Smooth muscle cell (in vitro differentiated cells): ENCODE results near the gene POLRMT. TPM values are rescaled to one million over a fixed set of nuclear protein-coding genes. Genes with fewer than 3 reads are reported as not detected.

Experiments used
- DNase-seq: peaks from one replicate; lab custom pipeline; 2025; ENCODE audit not compliant: unreplicated experiment; lab: John Stamatoyannopoulos, UW
- H2AFZ ChIP-seq: fragments of 200-600 bp; sonication (generic); 2 replicates; pipeline ENCODE4 v1.6.0; 2016; ENCODE audit warnings: antibody characterized with exemption, low read depth, mild to moderate bottlenecking
- H3F3A ChIP-seq: fragments of 200-600 bp; sonication (generic); 2 replicates; pipeline ENCODE4 v1.6.0; 2017; ENCODE audit warnings: antibody characterized with exemption, low read depth
- H3K27ac ChIP-seq: fragments of 200-600 bp; sonication (generic); 2 replicates; pipeline ENCODE4 v1.5.1; 2016; ENCODE audit warnings: low read depth, mild to moderate bottlenecking
- H3K27me3 ChIP-seq: fragments of 200-600 bp; sonication (generic); 2 replicates; pipeline ENCODE4 v1.6.1; 2016; ENCODE audit warnings: low read depth, mild to moderate bottlenecking
- H3K36me3 ChIP-seq: fragments of 200-600 bp; sonication (generic); 2 replicates; pipeline ENCODE4 v1.5.1; 2016; ENCODE audit warnings: low read depth
- H3K4me1 ChIP-seq: fragments of 200-600 bp; sonication (generic); 2 replicates; pipeline ENCODE4 v1.5.1; 2016; ENCODE audit warnings: low read depth
- H3K4me2 ChIP-seq: fragments of 200-600 bp; sonication (generic); 2 replicates; pipeline ENCODE4 v1.6.0; 2016; ENCODE audit warnings: mild to moderate bottlenecking
- H3K4me3 ChIP-seq: fragments of 200-600 bp; sonication (generic); 2 replicates; pipeline ENCODE4 v1.5.1; 2016; ENCODE audit warnings: mild to moderate bottlenecking
- H3K79me2 ChIP-seq: fragments of 200-600 bp; sonication (generic); 2 replicates; pipeline ENCODE4 v1.6.0; 2016; ENCODE audit warnings: low read depth, mild to moderate bottlenecking
- H3K9ac ChIP-seq: fragments of 200-600 bp; sonication (generic); 2 replicates; pipeline ENCODE4 v1.6.0; 2016; ENCODE audit warnings: low read depth
- H3K9me3 ChIP-seq: fragments of 200-600 bp; sonication (generic); replicated peaks from 2 replicates; pipeline ENCODE4 v1.5.1; 2016; ENCODE audit warnings: low read depth
- H4K20me1 ChIP-seq: fragments of 200-600 bp; sonication (generic); 2 replicates; pipeline ENCODE4 v1.6.0; 2016; ENCODE audit warnings: low read depth
- WGBS: methylation state at CpG from one replicate; pipeline ENCODE4 v1.1.7; 2016; ENCODE audit warnings: low lambda C conversion rate; 5-methylcytosine and 5-hydroxymethylcytosine counted together
- polyA plus RNA-seq: library from polyadenylated mRNA; unstranded; fragments of >200 nt; fragmentation: Nextera tagmentation; extraction: Ambion mirVana; gene quantifications from 2 replicates; pipeline ENCODE4 v1.2.1, GENCODE V29; 2016
- total RNA-seq: library from RNA; depleted of rRNA; stranded (reverse); fragments of >200 nt; gene quantifications from 2 replicates; pipeline ENCODE4 v1.2.3, GENCODE V29; 2014
- TF ChIP-seq, protein P1 (sequence below): fragments of 200-600 bp; sonication (generic); IDR thresholded peaks from 2 replicates; pipeline ENCODE4 v1.5.1; 2017; ENCODE audit warnings: borderline replicate concordance, mild to moderate bottlenecking, antibody characterized with exemption; ENCODE audit not compliant: insufficient read depth, poor library complexity, severe bottlenecking

POLRMT gene
- total and polyA plus RNA-seq, 2 experiments from 2014 or later = 23.8 to 74.2 TPM

DNA sequence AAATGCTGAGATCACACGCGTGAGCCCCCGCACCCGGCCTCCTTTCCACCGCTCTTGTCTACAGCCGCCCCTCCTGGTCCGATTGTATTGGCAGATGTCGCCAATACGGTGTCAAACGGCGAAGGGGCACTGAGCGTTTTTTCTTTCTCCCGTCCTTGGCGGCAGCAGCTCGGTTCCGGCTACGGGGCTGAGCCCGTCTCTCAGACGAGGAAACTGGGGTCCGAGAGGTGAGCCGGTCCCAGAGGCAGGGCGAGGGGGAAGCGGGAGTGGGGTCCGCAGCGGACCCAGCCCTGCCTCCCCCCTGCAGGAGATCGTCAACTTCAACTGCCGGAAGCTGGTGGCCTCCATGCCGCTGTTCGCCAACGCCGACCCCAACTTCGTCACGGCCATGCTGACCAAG is 20.4 kb downstream of the POLRMT start:
- Histone ChIP-seq H3K27ac (no peak overlapping the region), H3K4me1 (no peaks in the 10 kb centered on the region), H3K79me2 (no peaks in the 10 kb centered on the region), H3K4me2 (no peak overlapping the region), H3K4me3 (no peak overlapping the region), H3K27me3 (no peaks in the 10 kb centered on the region), H3K36me3 (no peaks in the 10 kb centered on the region), H4K20me1 (peaks cover 9% of the 10 kb centered on the region), H2AFZ (no peak overlapping the region), H3K9me3 (no peaks in the 10 kb centered on the region), H3F3A (no peaks in the 10 kb centered on the region), H3K9ac (no peak overlapping the region)
- no peak for DNase-seq
- WGBS = 98% methylated on average over 33 of the region's 33 CpGs
- TF ChIP-seq, protein P1, sequence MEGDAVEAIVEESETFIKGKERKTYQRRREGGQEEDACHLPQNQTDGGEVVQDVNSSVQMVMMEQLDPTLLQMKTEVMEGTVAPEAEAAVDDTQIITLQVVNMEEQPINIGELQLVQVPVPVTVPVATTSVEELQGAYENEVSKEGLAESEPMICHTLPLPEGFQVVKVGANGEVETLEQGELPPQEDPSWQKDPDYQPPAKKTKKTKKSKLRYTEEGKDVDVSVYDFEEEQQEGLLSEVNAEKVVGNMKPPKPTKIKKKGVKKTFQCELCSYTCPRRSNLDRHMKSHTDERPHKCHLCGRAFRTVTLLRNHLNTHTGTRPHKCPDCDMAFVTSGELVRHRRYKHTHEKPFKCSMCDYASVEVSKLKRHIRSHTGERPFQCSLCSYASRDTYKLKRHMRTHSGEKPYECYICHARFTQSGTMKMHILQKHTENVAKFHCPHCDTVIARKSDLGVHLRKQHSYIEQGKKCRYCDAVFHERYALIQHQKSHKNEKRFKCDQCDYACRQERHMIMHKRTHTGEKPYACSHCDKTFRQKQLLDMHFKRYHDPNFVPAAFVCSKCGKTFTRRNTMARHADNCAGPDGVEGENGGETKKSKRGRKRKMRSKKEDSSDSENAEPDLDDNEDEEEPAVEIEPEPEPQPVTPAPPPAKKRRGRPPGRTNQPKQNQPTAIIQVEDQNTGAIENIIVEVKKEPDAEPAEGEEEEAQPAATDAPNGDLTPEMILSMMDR = no peak

GRCh38 chr19:611481-611868 is 21.9 kb downstream of the POLRMT start:
- Histone ChIP-seq H3K4me2 (no peak overlapping the region), H3K27me3 (no peaks in the 10 kb centered on the region), H3K27ac (peak overlapping the region; percentile 22), H3K4me3 (no peak overlapping the region), H3F3A (no peaks in the 10 kb centered on the region), H3K9me3 (no peaks in the 10 kb centered on the region), H2AFZ (no peak overlapping the region), H3K9ac (no peak overlapping the region), H4K20me1 (peaks cover 9% of the 10 kb centered on the region), H3K4me1 (no peaks in the 10 kb centered on the region), H3K36me3 (no peaks in the 10 kb centered on the region), H3K79me2 (no peaks in the 10 kb centered on the region)
- TF ChIP-seq, protein P1 = no peak
- 44% methylated on average over 12 of the region's 13 CpGs for WGBS
- DNase-seq = no peak

- Histone ChIP-seq H3K27ac (peak overlapping the region; percentile 22), H3K9ac (no peak overlapping the region), H3K27me3 (no peaks in the 10 kb centered on the region), H2AFZ (no peak overlapping the region), H3F3A (no peaks in the 10 kb centered on the region), H3K4me3 (no peak overlapping the region), H4K20me1 (peaks cover 9% of the 10 kb centered on the region), H3K9me3 (no peaks in the 10 kb centered on the region), H3K4me1 (no peaks in the 10 kb centered on the region), H3K4me2 (no peak overlapping the region), H3K36me3 (no peaks in the 10 kb centered on the region), H3K79me2 (no peaks in the 10 kb centered on the region)
- DNase-seq = no peak
- TF ChIP-seq, protein P1 = no peak
- WGBS = 58% methylated on average over 36 of the region's 36 CpGs
These were observed 22.4 kb downstream of the POLRMT start for GRCh38 chr19:610801-611480.

GRCh38 chr19:610071-610800 is 23.1 kb downstream of the POLRMT start:
- H3K4me1 ChIP-seq = no peaks in the 10 kb centered on the region
- WGBS = 91% methylated on average over 28 of the region's 38 CpGs

More at GRCh38 chr19:610071-610800, 23.1 kb downstream of the POLRMT start:
- Histone ChIP-seq H3F3A (no peaks in the 10 kb centered on the region), H3K36me3 (no peaks in the 10 kb centered on the region), H3K27ac (no peak overlapping the region), H3K4me2 (no peak overlapping the region), H3K4me3 (no peak overlapping the region), H2AFZ (no peak overlapping the region), H3K9me3 (no peaks in the 10 kb centered on the region), H3K9ac (no peak overlapping the region), H3K79me2 (no peaks in the 10 kb centered on the region), H3K27me3 (no peaks in the 10 kb centered on the region), H4K20me1 (peaks cover 9% of the 10 kb centered on the region)
- DNase-seq = no peak
- TF ChIP-seq, protein P1 = no peak
